Gastroesophageal sphincter (tissue), 3 donors: ENCODE results near the gene TMEM184A.

Source experiments
- POLR2A ChIP-seq, 2 donors: fragments of 450-650 bp; IDR thresholded peaks; one replicate each; pipeline ENCODE4 v1.6.1; 2017; ENCODE audit warnings: antibody characterized with exemption in 2 of 2, mild to moderate bottlenecking in 2 of 2, moderate library complexity in 1 of 2
- TF ChIP-seq, protein P1 (sequence below), 4 experiments: fragments of 200-600 bp in 2 of 4; fragments of 450-650 bp in 2 of 4; sonication (generic) in 1 of 4; IDR thresholded peaks; one replicate each; pipeline ENCODE4 v1.5.1; 2017 to 2019; ENCODE audit warnings: antibody characterized with exemption in 4 of 4, mild to moderate bottlenecking in 2 of 4, moderate library complexity in 2 of 4

DNA sequence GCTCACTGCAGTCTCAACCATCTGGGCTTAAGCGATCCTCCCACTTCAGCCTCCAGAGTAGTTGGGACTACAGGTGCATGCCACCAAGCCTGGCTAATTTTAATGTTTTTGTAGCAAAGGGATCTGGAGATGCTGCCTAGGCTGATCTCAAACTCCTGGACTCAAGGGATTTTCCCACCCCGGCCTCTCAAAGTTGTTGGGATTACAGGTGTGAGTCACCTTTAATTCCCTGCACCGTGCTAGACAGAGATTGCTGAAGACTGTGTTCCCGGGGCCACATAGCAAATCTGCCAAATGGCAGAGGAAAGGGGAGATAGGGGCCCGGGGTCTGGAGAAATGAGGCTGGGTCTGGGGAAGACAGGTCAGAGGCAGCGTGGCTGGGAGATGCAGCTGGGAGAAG, 34.5 kb upstream of the TMEM184A start:
- TF ChIP-seq, protein P1, sequence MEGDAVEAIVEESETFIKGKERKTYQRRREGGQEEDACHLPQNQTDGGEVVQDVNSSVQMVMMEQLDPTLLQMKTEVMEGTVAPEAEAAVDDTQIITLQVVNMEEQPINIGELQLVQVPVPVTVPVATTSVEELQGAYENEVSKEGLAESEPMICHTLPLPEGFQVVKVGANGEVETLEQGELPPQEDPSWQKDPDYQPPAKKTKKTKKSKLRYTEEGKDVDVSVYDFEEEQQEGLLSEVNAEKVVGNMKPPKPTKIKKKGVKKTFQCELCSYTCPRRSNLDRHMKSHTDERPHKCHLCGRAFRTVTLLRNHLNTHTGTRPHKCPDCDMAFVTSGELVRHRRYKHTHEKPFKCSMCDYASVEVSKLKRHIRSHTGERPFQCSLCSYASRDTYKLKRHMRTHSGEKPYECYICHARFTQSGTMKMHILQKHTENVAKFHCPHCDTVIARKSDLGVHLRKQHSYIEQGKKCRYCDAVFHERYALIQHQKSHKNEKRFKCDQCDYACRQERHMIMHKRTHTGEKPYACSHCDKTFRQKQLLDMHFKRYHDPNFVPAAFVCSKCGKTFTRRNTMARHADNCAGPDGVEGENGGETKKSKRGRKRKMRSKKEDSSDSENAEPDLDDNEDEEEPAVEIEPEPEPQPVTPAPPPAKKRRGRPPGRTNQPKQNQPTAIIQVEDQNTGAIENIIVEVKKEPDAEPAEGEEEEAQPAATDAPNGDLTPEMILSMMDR (IDR thresholded peaks at IDR 0.05), result no peak
- TF ChIP-seq POLR2A (IDR thresholded peaks at IDR 0.05), result no peak
